Ramos (cell line): ENCODE data around the gene SIGLEC7.

Source experiments
- in situ Hi-C: fragments of 300-500 bp; cut with MboI; formaldehyde crosslinking; loops from one replicate; pipeline ENCODE4 v1.14.3; 2022; ENCODE audit warnings: low sequenced_read_pairs; ENCODE audit not compliant: unreplicated experiment

Gene SIGLEC7

DNA sequence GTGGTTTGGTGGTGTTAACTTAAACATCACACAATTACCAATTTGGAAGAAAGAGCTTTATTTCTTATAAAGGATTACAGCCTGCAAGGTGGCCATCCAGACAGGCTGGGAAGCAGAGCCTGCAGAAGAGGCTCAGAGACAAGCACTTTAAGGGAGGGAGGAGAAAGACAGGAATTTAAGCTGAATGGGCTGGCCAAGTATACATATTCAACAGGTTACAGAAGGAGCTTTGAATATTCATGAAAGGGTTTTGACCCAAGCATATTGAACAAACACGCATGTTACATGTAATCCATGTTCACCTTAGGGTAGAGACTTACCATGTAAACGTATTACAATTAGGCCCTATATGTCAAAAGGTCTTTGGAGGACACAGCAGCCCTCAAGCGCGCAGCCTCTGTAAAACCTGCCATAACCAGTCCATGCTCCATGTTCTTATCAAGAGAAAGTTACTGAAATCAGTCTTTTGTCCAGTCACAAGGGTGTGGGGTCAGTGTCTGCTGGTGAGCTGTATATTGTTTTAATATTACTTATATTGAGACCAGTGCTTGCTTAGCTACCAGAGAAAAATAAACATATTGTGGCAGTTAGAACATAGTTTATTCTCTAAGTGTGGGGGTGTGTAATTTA lies 19.9 kb downstream of the SIGLEC7 start:
- in situ Hi-C loops: loop anchor here (25.0 kb wide), 1 partner anchor 275 kb away; no protein-coding TSS in a partner anchor

DNA sequence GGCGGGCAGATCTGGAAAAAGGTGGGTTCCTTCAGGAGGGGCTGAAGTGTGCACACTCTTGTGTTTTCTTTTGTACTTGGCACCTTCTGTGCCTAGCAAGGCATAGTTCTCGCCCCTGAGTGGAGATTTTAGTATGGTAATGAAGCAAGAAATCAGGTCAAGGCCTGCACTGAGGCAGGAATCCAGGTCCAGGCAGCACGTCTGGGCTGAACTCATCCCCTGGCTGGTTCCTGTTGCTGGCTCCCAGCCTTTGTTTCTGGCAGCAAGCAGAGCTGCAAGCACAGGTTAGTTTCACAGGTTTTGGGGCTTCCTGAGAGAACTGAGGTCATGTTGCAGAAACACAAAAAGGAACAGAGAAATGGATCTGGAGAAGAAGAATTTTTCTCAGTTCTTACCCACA lies 21.2 kb downstream of the SIGLEC7 start:
- in situ Hi-C loops: loop anchor here (25.0 kb wide), 1 partner anchor 274 kb away; no protein-coding TSS in a partner anchor

DNA sequence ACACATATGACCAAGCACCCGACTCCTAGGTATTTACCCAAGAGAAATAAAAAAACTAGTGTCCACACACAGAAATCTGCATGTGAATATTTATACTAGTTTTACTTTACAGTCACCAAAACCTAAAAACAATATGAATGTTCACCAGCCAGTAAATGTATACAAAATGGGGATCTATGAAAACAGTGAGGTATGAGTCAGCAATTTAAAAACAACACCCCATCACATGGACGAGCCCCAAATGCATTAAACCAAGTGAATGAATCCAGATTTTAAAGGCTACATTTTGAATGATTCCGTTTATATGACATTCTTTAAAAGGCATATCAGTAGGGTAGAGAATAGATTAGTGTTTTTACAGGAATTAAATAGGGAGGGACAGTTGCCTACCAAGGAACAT lies 22.1 kb downstream of the SIGLEC7 start:
- in situ Hi-C loops: loop anchor here (25.0 kb wide), 1 partner anchor 273 kb away; no protein-coding TSS in a partner anchor

GRCh38 chr19:51166846-51167490 lies 24.9 kb downstream of the SIGLEC7 start:
- in situ Hi-C loops: loop anchor here (25.0 kb wide), 1 partner anchor 270 kb away; no protein-coding TSS in a partner anchor

DNA sequence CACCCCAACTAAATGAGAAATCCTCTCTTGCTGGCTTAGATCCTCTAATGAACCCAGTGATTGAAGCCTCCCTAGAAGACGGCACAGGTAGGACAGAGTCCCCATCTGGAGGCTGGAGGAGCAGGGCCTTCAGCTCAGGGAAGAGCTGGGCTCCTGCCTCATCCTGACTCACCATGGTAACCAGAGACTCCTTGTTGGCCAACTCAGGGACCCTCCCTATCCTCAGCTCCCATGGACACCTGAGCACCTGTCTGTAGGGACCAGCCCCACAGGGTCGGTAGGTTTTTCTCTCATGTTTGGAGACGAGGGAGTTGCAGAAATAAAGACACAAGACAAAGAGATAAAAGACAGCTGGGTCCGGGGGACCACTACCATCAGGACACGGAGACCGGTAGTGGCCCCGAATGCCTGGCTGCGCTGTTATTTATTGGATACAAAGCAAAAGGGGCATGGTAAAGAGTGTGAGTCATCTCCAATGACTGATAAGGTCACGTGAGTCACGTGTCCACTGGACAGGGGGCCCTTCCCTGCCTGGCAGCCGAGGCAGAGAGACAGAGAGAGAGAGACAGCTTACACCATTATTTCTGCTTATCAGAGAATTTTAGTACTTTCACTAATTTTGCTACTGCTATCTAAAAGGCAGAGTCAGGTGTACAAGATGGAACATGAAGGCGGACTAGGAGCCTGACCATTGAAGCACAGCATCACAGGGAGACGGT lies 26.6 kb downstream of the SIGLEC7 start:
- in situ Hi-C loops: loop anchor here (25.0 kb wide), 1 partner anchor 269 kb away; no protein-coding TSS in a partner anchor

- in situ Hi-C loops: loop anchor here (25.0 kb wide), 1 partner anchor 268 kb away; no protein-coding TSS in a partner anchor
Observed at GRCh38 chr19:51169283-51169918, 27.3 kb downstream of the SIGLEC7 start.

GRCh38 chr19:51172223-51172622 lies 30.1 kb downstream of the SIGLEC7 start:
- in situ Hi-C loops: loop anchor here (25.0 kb wide), 1 partner anchor 265 kb away; no protein-coding TSS in a partner anchor

DNA sequence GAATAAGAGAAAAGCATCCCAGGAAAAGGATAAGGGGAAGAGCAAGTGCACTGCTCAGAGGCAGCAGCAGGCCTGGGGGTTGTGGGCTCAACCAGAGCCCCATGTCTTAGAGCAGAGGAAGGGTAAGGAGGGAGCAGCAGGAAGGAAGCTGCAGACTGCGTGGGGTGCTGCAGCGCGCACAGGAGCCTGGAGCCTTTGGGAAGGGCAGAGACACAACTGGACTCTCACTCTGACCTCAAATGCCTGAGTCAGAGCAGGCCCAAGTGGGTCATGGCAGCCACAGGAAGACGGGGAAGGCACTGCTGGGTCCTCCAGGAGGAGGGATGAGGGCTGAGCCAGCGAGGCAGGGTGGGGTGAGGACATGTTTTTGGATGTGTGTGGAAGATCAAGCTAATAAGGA lies 31.6 kb downstream of the SIGLEC7 start:
- in situ Hi-C loops: loop anchor here (25.0 kb wide), 1 partner anchor 264 kb away; no protein-coding TSS in a partner anchor

- in situ Hi-C loops: no loop called here
Observed at GRCh38 chr19:51179256-51179655, 37.2 kb downstream of the SIGLEC7 start.

GRCh38 chr19:51181377-51181912 lies 39.3 kb downstream of the SIGLEC7 start:
- in situ Hi-C loops: no loop called here

DNA sequence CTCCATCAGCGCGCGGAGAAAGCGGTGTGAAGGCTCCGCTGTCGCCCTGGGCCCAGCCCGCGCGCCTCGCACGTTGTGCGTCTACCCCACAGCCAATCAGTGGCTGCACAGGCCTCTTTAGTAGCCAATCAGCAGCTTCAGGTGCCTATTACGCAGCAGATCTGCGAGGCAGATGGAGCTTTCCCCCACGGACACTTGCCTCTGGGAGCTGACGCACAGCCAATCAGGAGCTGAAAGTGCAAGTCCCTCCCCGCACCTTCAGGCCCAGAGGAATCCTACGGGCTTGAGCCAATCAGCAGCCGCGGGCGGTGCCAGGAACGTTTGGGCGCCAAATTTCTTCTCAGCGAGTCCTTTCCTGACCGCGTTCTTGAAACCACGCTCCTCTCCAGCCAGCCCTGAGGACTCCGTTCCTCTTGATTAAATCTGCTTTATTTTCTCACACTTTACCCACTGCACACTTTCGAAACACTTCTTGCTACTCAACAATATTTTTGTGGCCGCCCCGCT lies 39.9 kb downstream of the SIGLEC7 start:
- in situ Hi-C loops: no loop called here

GRCh38 chr19:51183629-51184028 lies 41.5 kb downstream of the SIGLEC7 start:
- in situ Hi-C loops: no loop called here

DNA sequence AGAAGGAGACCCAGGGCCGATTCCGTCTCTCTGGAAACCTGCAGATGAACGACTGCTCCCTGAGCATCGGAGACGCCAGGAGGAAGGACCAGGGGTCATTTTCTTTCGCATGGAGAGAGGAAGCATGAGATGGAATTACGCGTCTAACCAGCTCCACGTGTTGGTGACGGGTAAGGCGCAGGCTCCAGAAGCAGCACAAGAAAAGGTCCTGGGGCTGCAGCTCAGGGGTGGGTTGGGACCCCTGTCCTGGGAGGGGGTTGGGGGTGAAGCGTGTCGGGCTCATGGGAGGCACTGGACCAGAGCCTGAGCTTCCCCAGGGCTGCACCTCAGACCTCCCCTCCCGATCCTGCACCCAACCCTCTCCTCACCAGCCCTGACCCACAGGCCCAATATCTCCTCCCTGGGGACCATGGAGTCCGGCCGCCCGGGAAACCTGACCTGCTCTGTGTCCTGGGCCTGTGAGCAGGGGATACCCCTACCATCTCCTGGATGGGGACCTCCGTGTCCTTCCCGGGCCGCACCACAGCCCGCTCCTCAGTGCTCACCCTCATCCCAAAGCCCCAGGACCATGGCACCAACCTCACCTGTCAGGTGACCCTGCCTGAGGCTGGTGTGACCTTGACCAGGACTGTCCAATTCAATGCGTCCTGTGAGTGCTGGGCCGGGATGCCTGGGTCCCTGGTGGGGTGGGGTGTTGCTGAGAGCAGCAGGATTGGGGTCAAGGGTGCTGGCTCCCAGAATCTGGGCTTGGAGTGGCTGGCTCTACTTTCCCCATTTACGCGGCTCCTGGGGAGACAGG lies 43.2 kb downstream of the SIGLEC7 start:
- in situ Hi-C loops: no loop called here

DNA sequence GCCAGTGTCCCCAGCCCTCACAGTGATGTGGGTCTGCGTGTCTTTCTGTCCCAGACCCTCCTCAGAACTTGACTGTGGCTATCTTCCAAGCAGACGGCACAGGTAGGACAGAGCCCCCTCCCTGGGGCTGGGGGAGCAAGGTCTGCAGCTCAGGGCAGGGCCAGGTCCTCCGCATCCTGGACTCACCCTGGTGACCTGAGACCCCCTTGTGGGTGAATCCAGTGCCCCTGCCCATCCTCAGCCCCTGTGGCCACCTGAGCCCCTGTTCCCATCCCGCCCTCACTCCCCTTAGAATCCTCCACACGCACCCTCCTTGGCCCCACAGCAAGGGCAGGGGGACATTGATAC lies 43.7 kb downstream of the SIGLEC7 start:
- in situ Hi-C loops: no loop called here

DNA sequence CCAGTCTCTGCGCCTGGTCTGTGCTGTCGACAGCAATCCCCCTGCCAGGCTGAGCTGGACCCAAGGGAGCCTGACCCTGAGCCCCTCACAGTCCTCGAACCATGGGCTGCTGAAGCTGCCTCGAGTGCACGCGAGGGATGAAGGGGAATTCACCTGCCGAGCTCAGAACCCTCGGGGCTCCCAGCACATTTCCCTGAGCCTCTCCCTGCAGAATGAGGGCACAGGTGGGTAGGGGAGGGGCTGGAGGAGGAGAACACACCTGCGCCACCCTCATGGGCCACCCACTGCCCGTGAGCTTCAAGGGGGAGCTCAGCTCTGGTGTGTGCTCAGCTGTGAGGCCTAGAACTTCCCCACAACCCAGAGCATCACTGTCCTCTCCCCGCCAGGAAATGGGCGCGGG lies 44.2 kb downstream of the SIGLEC7 start:
- in situ Hi-C loops: no loop called here

- in situ Hi-C loops: no loop called here
Observed at GRCh38 chr19:51187395-51188226, 45.5 kb downstream of the SIGLEC7 start.

DNA sequence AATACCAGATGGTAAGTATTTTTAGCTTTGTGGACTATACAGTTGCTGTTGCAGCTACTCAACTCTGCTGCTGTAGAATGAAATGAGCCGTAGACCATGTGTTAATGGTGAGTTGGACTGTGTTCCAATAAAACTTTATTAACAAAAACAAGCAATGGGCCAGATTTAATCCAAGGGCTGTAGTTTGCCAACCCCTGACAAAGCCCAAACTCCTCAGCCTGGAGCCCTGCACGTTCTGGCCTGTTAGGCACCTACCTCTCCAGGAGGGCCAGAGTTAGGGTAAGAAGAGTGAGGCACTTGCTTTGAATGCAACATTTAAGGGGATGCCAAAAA lies 46.1 kb downstream of the SIGLEC7 start:
- in situ Hi-C loops: no loop called here

- in situ Hi-C loops: no loop called here
Observed at GRCh38 chr19:51192689-51193088, 50.6 kb downstream of the SIGLEC7 start.
